KMS-11 (cell line): Measurements from ENCODE around the gene DNAH10.

Source experiments
- H2AFZ ChIP-seq: fragments of 200-600 bp; sonication (generic); 2 replicates; pipeline ENCODE4 v1.6.1; 2016; ENCODE audit warnings: antibody characterized with exemption, mixed run types, low read depth
- H3K27ac ChIP-seq: fragments of 200-600 bp; sonication (generic); 2 replicates; pipeline ENCODE4 v1.6.1; 2016; ENCODE audit warnings: mild to moderate bottlenecking, mixed run types
- H3K27me3 ChIP-seq: fragments of 200-600 bp; sonication (generic); 2 replicates; pipeline ENCODE4 v1.6.1; 2017; ENCODE audit warnings: mild to moderate bottlenecking, low read depth, mixed run types, moderate library complexity; ENCODE audit not compliant: insufficient read depth
- H3K36me3 ChIP-seq: fragments of 200-600 bp; sonication (generic); 2 replicates; pipeline ENCODE4 v1.6.1; 2017; ENCODE audit warnings: mild to moderate bottlenecking, mixed run types; ENCODE audit not compliant: insufficient read depth
- H3K4me1 ChIP-seq: fragments of 200-600 bp; sonication (generic); 2 replicates; pipeline ENCODE4 v1.6.1; 2016; ENCODE audit warnings: mild to moderate bottlenecking, low read depth, mixed run types; ENCODE audit not compliant: poor library complexity, severe bottlenecking
- H3K4me2 ChIP-seq: fragments of 200-600 bp; sonication (generic); 2 replicates; pipeline ENCODE4 v1.7.0; 2016; ENCODE audit warnings: mild to moderate bottlenecking, mixed run types
- H3K4me3 ChIP-seq: fragments of 200-600 bp; sonication (generic); IDR thresholded peaks from 2 replicates; pipeline ENCODE4 v1.6.1; 2017; ENCODE audit warnings: low read depth, low read length, mixed read lengths; ENCODE audit not compliant: insufficient read depth
- H3K79me2 ChIP-seq: fragments of 200-600 bp; sonication (generic); 2 replicates; pipeline ENCODE4 v1.6.1; 2016; ENCODE audit warnings: low read depth, mixed run types; ENCODE audit not compliant: insufficient read depth
- H3K9ac ChIP-seq: fragments of 200-600 bp; sonication (generic); 2 replicates; pipeline ENCODE4 v1.6.1; 2016; ENCODE audit warnings: mild to moderate bottlenecking, mixed run types
- H4K20me1 ChIP-seq: fragments of 200-600 bp; sonication (generic); 2 replicates; pipeline ENCODE4 v1.6.1; 2016; ENCODE audit warnings: mild to moderate bottlenecking, mixed run types; ENCODE audit not compliant: insufficient read depth
- TF ChIP-seq, protein P1 (sequence below): fragments of 200-600 bp; sonication (generic); conservative IDR thresholded peaks from 2 replicates; pipeline ENCODE4 v1.6.1; 2017; ENCODE audit warnings: low read depth, mild to moderate bottlenecking, antibody characterized with exemption, low read length, moderate library complexity, mixed read lengths

Gene DNAH10

GRCh38 chr12:123972457-123973401 lies 210.6 kb downstream of the DNAH10 start, which contains the start of the genes CCDC92 and ZNF664:
Gene CCDC92 (minus strand): TSS chr12:123972831. CDS start chr12:123944305, 28,526 bp downstream.
Gene ZNF664 (plus strand): TSS chr12:123973215. CDS start chr12:124012145, 38,930 bp downstream.
- peak within 1 kb of the TSS; percentile 48; the same call in 1 of the 2 replicates for H3K27ac ChIP-seq
- no peaks in the 10 kb centered on the region for H4K20me1 ChIP-seq
- peak within 1 kb of the TSS; percentile 86 for H3K4me2 ChIP-seq
- peak within 1 kb of the TSS; percentile 42; the same call in 1 of the 2 replicates for H3K9ac ChIP-seq
- no peaks in the 10 kb centered on the region for H3K27me3 ChIP-seq
- peak within 1 kb of the TSS; percentile 64 for H2AFZ ChIP-seq
- peaks cover 23% of the 10 kb centered on the region for H3K4me1 ChIP-seq
- H3K79me2 ChIP-seq = peaks cover 12% of the 10 kb centered on the region; the same call in 1 of the 2 replicates
- H3K4me3 ChIP-seq = no peak within 1 kb of the TSS
- H3K36me3 ChIP-seq = no peaks in the 10 kb centered on the region
- TF ChIP-seq, protein P1, sequence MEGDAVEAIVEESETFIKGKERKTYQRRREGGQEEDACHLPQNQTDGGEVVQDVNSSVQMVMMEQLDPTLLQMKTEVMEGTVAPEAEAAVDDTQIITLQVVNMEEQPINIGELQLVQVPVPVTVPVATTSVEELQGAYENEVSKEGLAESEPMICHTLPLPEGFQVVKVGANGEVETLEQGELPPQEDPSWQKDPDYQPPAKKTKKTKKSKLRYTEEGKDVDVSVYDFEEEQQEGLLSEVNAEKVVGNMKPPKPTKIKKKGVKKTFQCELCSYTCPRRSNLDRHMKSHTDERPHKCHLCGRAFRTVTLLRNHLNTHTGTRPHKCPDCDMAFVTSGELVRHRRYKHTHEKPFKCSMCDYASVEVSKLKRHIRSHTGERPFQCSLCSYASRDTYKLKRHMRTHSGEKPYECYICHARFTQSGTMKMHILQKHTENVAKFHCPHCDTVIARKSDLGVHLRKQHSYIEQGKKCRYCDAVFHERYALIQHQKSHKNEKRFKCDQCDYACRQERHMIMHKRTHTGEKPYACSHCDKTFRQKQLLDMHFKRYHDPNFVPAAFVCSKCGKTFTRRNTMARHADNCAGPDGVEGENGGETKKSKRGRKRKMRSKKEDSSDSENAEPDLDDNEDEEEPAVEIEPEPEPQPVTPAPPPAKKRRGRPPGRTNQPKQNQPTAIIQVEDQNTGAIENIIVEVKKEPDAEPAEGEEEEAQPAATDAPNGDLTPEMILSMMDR = no peak

- Histone ChIP-seq H4K20me1 (no peaks in the 10 kb centered on the region), H3K36me3 (no peaks in the 10 kb centered on the region), H3K9ac (peak overlapping the region; percentile 42; the same call in 1 of the 2 replicates), H2AFZ (peak overlapping the region; percentile 47; the same call in 1 of the 2 replicates), H3K4me2 (peak overlapping the region; percentile 86), H3K27ac (no peak overlapping the region), H3K4me3 (no peak overlapping the region), H3K27me3 (no peaks in the 10 kb centered on the region), H3K4me1 (peaks cover 23% of the 10 kb centered on the region), H3K79me2 (peaks cover 12% of the 10 kb centered on the region; the same call in 1 of the 2 replicates)
- TF ChIP-seq, protein P1 = no peak
These were observed 211.6 kb downstream of the DNAH10 start for GRCh38 chr12:123973552-123974341.

DNA sequence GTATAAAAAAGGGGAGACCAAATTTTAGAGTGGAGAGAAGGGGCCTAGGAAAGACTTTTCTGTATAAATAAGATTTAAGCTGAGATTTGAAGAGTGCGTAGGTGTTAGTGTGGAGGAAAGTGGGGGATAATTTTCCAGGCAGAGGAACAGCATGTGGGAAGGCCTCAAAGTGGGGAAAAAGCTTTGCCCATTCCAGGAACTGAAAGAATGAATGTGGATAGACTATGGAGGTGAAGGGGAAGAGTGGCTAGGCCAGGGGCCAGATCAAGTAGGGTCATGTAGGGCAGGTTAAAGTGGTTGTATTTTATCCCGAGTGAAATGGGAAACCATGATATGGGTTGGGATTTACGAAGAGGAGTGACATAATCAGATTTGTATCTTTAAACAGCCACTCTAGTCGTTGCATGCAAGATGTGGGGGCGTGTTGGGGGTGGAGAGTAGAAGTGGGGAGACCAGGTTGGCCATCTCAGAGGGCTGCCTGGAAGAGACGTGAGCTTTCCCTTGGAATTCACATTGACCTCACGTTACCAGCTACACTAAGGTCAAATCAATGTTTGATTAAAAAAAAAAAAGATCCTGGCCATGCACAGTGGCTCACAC lies 214.2 kb downstream of the DNAH10 start:
- Histone ChIP-seq H2AFZ (no peak overlapping the region), H3K27ac (no peak overlapping the region), H3K4me3 (no peak overlapping the region), H3K79me2 (peaks cover 12% of the 10 kb centered on the region; the same call in 1 of the 2 replicates), H4K20me1 (no peaks in the 10 kb centered on the region), H3K4me2 (no peak overlapping the region), H3K36me3 (no peaks in the 10 kb centered on the region), H3K9ac (no peak overlapping the region), H3K4me1 (peaks cover 13% of the 10 kb centered on the region), H3K27me3 (no peaks in the 10 kb centered on the region)
- TF ChIP-seq, protein P1 = no peak

- no peak overlapping the region for H3K4me2 ChIP-seq
- no peak overlapping the region for H3K9ac ChIP-seq
- no peak overlapping the region for H3K4me3 ChIP-seq
- no peak overlapping the region for H2AFZ ChIP-seq
- H3K27ac ChIP-seq = no peak overlapping the region
- H3K4me1 ChIP-seq = peaks cover 19% of the 10 kb centered on the region
- H3K36me3 ChIP-seq = no peaks in the 10 kb centered on the region
- TF ChIP-seq, protein P1 = no peak
- peaks cover 6% of the 10 kb centered on the region; the same call in 1 of the 2 replicates for H3K79me2 ChIP-seq
- H4K20me1 ChIP-seq = 0 out of 2 replicates have a peak, but pooled peaks cover 5% of the 10 kb centered on the region
- H3K27me3 ChIP-seq = no peaks in the 10 kb centered on the region
These were observed 217.5 kb downstream of the DNAH10 start for GRCh38 chr12:123979566-123979965.
